K562 (cell line): ENCODE data around the gene LRP2. TPM values are rescaled to one million over a fixed set of nuclear protein-coding genes. Genes with fewer than 3 reads are reported as not detected.
A peak's percentile ranks its signal among the peaks of the same experiment; 100 is the strongest.

Experiments
- CHD4 ChIP-seq: fragments of 200-600 bp; sonication (generic); IDR thresholded peaks from 3 replicates; pipeline ENCODE4 v1.6.1; 2012; ENCODE audit warnings: low read depth, mild to moderate bottlenecking, mixed read lengths, low read length, inconsistent platforms; ENCODE audit not compliant: insufficient read depth, insufficient replicate concordance, poor library complexity, severe bottlenecking
- GABPA ChIP-seq: fragments of 200-800 bp; sonication (Bioruptor generic); conservative IDR thresholded peaks from 2 replicates; pipeline ENCODE4 v1.6.1; 2016; ENCODE audit warnings: low read depth, missing genetic modification characterization, missing compliant biosample characterization
- HES1 ChIP-seq: fragments of 450-650 bp; IDR thresholded peaks from 2 replicates; pipeline ENCODE4 v1.6.1; 2016; ENCODE audit warnings: low read depth, mild to moderate bottlenecking, moderate library complexity
- HSF4 ChIP-seq: fragments of 250-450 bp; sonication (Bioruptor Pico); IDR thresholded peaks from 2 replicates; pipeline ENCODE4 v2.1.2; 2022; ENCODE audit warnings: mild to moderate bottlenecking, moderate library complexity, borderline replicate concordance
- MAFF ChIP-seq: IDR thresholded peaks from 2 replicates; pipeline ENCODE4 v1.6.1; 2012; ENCODE audit warnings: low read length, improper control_type of control experiment
- OTX1 ChIP-seq: fragments of 450-650 bp; formaldehyde crosslinking; IDR thresholded peaks from 2 replicates; pipeline ENCODE4 v1.4.0; 2022; ENCODE audit warnings: mild to moderate bottlenecking
- RREB1 ChIP-seq: fragments of 250-450 bp; sonication (Bioruptor Pico); IDR thresholded peaks from 2 replicates; pipeline ENCODE4 v1.4.0; 2020
- U2AF2 ChIP-seq: fragments of 200-400 bp; formaldehyde crosslinking; optimal IDR thresholded peaks from 2 replicates; pipeline ENCODE3; 2017; ENCODE audit warnings: low read depth, mild to moderate bottlenecking, low read length
- USF2 ChIP-seq: sonication (generic); formaldehyde crosslinking; IDR thresholded peaks from 2 replicates; pipeline ENCODE4 v1.5.0; 2020; ENCODE audit warnings: missing genetic modification reagents
- ZBTB43 ChIP-seq: sonication (generic); formaldehyde crosslinking; IDR thresholded peaks from 2 replicates; pipeline ENCODE4 v1.8.0; 2023; ENCODE audit warnings: mild to moderate bottlenecking, missing genetic modification reagents
- ZFP30 ChIP-seq: fragments of 250-450 bp; sonication (Bioruptor Pico); IDR thresholded peaks from 2 replicates; pipeline ENCODE4 v1.8.0; 2022; ENCODE audit warnings: moderate library complexity, mild to moderate bottlenecking, inconsistent platforms, borderline replicate concordance
- polyA plus RNA-seq, 8 experiments: library from polyadenylated mRNA; depleted of rRNA in 4 of 8; stranded (reverse) in 5 of 8; unstranded in 3 of 8; fragments of >200 nt; fragmentation: Nextera tagmentation in 2 of 8; fragmentation: Illumina TruSeq in 1 of 8; extraction: Ambion mirVana in 2 of 8; extraction: Trizol in 1 of 8; gene quantifications; 2 replicates each; pipeline versions ENCODE4 v1.2.1 to v1.2.3, GENCODE V29; 2011 to 2014; ENCODE audit warnings: inconsistent platforms in 1 of 8, missing spikeins in 1 of 8
- total RNA-seq, 7 experiments: library from RNA; depleted of rRNA in 6 of 7; stranded (reverse); fragments of >200 nt in 6 of 7; fragmentation: Illumina TruSeq in 2 of 7; extraction: Trizol in 2 of 7; gene quantifications; 2 replicates each; pipeline versions ENCODE4 v1.2.1 to v1.2.3, GENCODE V29; 2011 to 2021; ENCODE audit warnings: low replicate concordance in 1 of 7
- TF ChIP-seq, protein P1 (sequence below): fragments of 250-450 bp; sonication (Bioruptor Pico); IDR thresholded peaks from 2 replicates; pipeline ENCODE4 v1.8.0; 2021; ENCODE audit warnings: borderline replicate concordance, mild to moderate bottlenecking, moderate library complexity; ENCODE audit not compliant: poor library complexity, severe bottlenecking
- TF ChIP-seq, protein P2 (sequence below): fragments of 250-450 bp; sonication (Bioruptor Pico); IDR thresholded peaks from 2 replicates; pipeline ENCODE4 v1.4.0; 2020; ENCODE audit warnings: borderline replicate concordance
- TF ChIP-seq, protein P3 (sequence below): fragments of 250-450 bp; sonication (Bioruptor Pico); IDR thresholded peaks from 2 replicates; pipeline ENCODE4 v1.5.0; 2020; ENCODE audit warnings: mild to moderate bottlenecking, borderline replicate concordance

LRP2 gene
- total and polyA plus RNA-seq, 9 of the 15 experiments (the other 6 are each of a cell fraction or from before 2014, with no cell fraction given) = 0.04 to 0.18 (median 0.11) TPM; not detected in 1

DNA sequence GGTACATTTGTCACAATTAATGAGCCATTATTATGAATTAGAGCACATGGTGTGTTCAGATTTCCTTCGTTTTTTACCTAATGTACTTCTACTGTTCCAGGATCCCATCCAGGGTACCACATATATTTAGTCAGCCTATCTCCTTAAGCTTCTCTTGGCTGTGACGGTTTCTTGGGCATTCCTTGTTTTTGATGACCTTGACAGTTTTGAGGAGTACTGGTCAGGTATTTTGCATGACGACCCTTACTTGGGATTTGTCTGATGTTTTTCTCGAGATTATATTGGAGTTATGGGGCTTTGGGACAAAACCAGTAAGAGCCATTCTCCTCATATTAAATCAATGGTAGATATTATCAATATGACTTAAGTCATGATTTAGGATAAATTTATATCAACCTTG is 10.2 kb upstream of the LRP2 start (continued):
- TF ChIP-seq USF2 (CRISPR knock-in tag) = no peak
- TF ChIP-seq, protein P1, sequence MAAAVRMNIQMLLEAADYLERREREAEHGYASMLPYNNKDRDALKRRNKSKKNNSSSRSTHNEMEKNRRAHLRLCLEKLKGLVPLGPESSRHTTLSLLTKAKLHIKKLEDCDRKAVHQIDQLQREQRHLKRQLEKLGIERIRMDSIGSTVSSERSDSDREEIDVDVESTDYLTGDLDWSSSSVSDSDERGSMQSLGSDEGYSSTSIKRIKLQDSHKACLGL = no peak
- no peak for TF ChIP-seq OTX1 (CRISPR knock-in tag)
- no peak for TF ChIP-seq HSF4 (CRISPR knock-in tag)
- TF ChIP-seq, protein P2, sequence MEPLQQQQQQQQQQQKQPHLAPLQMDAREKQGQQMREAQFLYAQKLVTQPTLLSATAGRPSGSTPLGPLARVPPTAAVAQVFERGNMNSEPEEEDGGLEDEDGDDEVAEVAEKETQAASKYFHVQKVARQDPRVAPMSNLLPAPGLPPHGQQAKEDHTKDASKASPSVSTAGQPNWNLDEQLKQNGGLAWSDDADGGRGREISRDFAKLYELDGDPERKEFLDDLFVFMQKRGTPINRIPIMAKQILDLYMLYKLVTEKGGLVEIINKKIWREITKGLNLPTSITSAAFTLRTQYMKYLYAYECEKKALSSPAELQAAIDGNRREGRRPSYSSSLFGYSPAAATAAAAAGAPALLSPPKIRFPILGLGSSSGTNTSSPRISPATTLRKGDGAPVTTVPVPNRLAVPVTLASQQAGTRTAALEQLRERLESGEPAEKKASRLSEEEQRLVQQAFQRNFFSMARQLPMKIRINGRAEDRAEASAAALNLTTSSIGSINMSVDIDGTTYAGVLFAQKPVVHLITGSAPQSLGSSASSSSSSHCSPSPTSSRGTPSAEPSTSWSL (CRISPR knock-in tag) = no peak
- TF ChIP-seq ZBTB43 = no peak
- no peak for TF ChIP-seq GABPA (tag)
- no peak for TF ChIP-seq RREB1 (CRISPR knock-in tag)
- TF ChIP-seq ZFP30 (CRISPR knock-in tag) = no peak
- no peak for TF ChIP-seq HES1
- TF ChIP-seq MAFF = peak; percentile 44; the same call in 1 of the 2 replicates
- TF ChIP-seq, protein P3, sequence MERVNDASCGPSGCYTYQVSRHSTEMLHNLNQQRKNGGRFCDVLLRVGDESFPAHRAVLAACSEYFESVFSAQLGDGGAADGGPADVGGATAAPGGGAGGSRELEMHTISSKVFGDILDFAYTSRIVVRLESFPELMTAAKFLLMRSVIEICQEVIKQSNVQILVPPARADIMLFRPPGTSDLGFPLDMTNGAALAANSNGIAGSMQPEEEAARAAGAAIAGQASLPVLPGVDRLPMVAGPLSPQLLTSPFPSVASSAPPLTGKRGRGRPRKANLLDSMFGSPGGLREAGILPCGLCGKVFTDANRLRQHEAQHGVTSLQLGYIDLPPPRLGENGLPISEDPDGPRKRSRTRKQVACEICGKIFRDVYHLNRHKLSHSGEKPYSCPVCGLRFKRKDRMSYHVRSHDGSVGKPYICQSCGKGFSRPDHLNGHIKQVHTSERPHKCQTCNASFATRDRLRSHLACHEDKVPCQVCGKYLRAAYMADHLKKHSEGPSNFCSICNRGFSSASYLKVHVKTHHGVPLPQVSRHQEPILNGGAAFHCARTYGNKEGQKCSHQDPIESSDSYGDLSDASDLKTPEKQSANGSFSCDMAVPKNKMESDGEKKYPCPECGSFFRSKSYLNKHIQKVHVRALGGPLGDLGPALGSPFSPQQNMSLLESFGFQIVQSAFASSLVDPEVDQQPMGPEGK (CRISPR knock-in tag) = no peak
- TF ChIP-seq U2AF2 = no peak
- no peak for TF ChIP-seq CHD4
